ENCODE data around the gene INTS7.

The INTS7 gene

DNA sequence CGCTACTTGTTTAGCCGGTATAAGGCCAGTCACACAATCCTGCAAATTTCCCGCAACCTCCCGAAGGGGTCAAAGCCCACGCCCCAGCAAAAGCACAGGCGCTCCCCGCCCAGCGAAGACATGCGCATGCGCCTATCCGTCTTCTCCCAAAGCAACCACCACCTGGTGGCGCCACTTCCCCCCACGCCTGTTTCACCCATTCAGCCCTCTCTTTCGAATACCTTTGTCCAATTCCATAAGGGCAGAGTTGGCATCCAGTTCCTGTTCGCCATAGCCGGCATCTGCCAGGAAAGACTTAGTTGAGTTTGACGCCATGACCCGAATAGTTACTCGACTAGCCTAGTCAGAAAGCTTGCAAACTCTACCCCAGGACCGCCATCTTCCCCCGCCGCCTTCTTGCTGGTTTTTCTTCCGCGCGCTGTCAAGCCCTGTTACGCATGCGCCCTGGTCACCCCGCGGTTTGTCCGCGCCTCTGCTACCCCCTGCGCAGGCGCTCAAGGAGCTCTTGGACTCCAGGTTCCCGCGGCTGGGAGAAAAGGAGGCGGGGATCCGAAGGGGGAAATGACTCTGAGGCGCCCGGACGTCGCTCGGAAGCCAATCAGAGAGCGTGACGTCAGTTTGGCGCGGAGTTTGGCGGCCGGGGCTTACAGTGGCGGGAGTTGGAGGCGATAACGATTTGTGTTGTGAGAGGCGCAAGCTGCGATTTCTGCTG is at the start of gene INTS7, which contains the start of gene DTL:
Gene INTS7, minus strand, starts transcription at position 435 of the 712 bp plus-strand sequence. Its CDS starts 120 bp downstream, at position 315.
Gene DTL, plus strand, starts transcription at position 626 of the 712 bp plus-strand sequence. CDS start 143 bp downstream, outside the sequence.
- DNase-seq (ENCODE audit: low spot score), result peak; percentile 99

GRCh38 chr1:212082765-212083406 is 47.5 kb upstream of the INTS7 start:
- no peak for DNase-seq (ENCODE audit: low spot score)

GRCh38 chr1:212078826-212079225 is 43.5 kb upstream of the INTS7 start:
- DNase-seq (ENCODE audit: low spot score), result no peak

DNA sequence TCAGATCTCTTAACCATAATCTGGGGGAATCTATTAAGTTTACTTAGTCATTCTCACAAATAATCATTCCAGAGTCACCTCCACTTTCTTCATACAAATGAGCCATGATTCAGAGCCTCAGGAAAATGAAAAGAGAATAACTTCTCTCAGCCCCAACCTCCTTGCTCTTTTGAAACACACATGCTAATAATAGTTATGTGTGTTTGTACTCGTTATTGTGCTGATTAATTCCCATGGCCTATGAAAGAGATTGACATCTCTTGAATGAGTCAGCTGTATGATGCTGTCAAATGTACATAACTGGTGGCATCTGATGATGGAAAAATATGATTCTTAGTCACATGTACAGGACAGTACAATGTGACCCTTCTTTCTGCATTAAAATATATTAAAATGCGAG is 41.7 kb upstream of the INTS7 start:
- no peak for DNase-seq (ENCODE audit: low spot score)

GRCh38 chr1:212074856-212075255 is 39.5 kb upstream of the INTS7 start:
- no peak for DNase-seq (ENCODE audit: low spot score)

GRCh38 chr1:212074313-212074712 is 39.0 kb upstream of the INTS7 start:
- no peak for DNase-seq (ENCODE audit: low spot score)

GRCh38 chr1:212073490-212073889 is 38.1 kb upstream of the INTS7 start:
- no peak for DNase-seq (ENCODE audit: low spot score)

DNA sequence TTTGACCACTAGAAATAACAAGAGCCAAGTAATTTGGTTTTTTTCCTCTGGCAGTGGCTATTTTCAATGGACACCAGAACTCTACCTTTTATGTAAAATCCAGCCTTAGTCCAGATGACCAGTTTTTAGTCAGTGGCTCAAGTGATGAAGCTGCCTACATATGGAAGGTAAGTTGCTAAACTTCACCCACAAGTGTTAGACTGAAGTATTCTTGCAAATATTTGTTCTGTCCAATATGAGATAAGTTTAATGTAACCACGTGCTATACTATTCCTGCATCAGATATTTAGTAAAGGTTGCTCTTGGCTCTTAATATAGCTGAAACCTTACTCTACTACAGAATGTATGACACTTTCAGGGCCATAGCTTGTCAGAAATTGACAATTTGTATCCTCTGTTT is 36.7 kb upstream of the INTS7 start:
- no peak for DNase-seq (ENCODE audit: low spot score)

GRCh38 chr1:212070720-212071302 is 35.5 kb upstream of the INTS7 start:
- DNase-seq (ENCODE audit: low spot score), result peak; percentile 57

- no peak for DNase-seq (ENCODE audit: low spot score)
Measured at GRCh38 chr1:212067787-212068186, 32.4 kb upstream of the INTS7 start.

DNA sequence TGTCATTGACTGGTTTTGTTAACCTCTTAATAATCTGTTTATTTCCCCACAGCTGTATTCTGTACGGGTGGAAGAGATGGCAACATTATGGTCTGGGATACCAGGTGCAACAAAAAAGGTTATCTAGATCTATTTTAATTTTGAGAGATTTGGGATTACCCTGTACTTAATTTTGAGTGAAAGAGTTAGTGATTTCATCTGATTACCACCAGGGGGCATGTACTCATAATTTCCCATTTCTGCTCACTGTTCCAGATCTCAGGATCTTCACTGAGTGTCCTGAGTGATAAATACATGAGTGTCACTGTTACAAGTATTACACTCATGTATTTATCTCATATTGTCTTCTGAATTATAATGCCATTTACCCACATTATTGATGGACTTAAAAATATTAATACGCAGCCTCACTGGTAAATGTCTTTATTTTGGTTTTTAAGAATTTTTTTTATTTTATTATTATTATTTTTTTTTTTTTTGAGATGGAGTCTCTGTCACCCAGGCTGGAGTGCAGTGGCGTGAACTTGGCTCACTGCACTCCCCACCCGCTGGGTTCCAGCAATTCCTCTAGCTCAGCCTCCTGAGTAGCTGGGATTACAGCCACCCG is 27.6 kb upstream of the INTS7 start:
- DNase-seq (ENCODE audit: low spot score), result peak; percentile 37

DNA sequence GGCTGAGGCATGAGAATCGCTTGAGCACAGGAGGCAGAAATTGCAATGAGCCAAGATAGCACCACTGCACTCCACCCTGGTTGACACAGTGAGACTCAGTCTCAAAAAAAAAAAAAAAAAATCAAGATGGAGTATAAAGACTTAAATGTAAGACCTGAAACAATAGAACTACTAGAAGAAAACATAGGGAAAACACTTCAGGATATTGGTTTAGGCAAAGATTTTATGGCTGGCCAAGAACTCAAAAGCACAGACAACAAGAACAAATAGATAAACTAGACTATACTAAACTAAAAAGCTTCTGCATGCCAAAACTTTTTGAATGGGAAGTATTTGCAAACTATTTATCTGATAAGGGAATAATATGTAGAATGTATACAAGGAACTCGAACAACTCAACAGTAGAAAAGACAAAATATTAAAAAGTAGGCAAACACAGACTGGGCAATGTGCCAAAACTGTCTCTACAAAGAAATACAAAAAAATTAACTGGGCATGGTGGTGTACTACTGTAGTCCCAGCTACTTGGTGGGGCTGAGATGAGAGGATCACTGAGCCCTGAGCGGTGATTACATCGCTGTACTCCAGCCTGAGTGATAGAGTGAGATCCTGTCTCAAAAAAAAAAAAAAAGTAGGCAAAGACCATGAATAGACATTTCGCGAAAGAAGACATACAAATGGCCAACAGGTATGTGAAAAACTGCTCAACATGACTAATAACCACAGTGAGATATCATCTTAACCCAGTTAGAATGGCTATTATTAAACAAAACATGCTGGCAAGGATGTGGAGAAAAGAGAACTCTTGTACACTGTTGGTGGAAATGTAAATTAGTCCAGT is 25.5 kb upstream of the INTS7 start:
- DNase-seq (ENCODE audit: low spot score), result no peak

GRCh38 chr1:212055333-212055732 is 20.0 kb upstream of the INTS7 start:
- no peak for DNase-seq (ENCODE audit: low spot score)

- DNase-seq (ENCODE audit: low spot score), result no peak
Measured at GRCh38 chr1:212053993-212054392, 18.6 kb upstream of the INTS7 start.

- DNase-seq (ENCODE audit: low spot score), result no peak
Measured at GRCh38 chr1:212045981-212046380, 10.6 kb upstream of the INTS7 start.

DNA sequence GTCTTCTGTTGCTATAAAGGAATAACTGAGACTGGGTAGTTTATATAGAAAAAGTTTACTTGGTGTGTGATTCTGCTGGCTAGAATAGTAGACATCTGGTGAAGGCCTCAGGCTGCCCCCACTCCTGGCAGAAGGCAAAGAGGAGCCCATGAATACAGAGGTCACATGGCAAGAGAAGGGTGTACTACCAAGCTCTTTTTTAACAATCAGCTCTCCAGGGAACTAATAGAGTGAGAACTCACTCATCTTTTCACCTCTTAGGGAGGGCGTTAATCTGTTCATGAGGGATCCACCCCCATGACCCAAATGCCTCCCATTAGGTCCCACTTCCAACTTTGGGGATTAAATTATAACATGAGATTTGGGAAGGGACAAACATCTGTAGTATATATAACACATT is 9.5 kb upstream of the INTS7 start:
- DNase-seq (ENCODE audit: low spot score), result no peak

DNA sequence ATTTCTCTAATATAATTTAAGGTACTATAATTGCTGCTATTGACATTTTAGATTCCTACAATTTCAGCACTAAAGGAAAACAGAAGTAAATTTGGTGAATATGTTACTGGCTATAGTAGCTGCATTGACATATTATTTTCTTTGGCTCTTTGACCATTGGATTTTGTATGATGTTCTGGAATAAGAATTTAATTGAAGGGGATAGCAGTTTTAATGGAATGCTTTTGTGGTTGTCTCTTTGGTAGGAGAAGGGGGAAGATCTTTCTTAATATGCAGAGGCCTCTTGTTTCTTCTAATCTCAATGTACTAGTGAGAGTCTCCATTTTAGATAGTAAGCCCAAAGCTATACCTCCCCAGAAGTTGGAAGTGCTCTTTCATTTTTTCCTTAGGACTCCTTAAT is 7.1 kb upstream of the INTS7 start:
- DNase-seq (ENCODE audit: low spot score), result no peak

DNA sequence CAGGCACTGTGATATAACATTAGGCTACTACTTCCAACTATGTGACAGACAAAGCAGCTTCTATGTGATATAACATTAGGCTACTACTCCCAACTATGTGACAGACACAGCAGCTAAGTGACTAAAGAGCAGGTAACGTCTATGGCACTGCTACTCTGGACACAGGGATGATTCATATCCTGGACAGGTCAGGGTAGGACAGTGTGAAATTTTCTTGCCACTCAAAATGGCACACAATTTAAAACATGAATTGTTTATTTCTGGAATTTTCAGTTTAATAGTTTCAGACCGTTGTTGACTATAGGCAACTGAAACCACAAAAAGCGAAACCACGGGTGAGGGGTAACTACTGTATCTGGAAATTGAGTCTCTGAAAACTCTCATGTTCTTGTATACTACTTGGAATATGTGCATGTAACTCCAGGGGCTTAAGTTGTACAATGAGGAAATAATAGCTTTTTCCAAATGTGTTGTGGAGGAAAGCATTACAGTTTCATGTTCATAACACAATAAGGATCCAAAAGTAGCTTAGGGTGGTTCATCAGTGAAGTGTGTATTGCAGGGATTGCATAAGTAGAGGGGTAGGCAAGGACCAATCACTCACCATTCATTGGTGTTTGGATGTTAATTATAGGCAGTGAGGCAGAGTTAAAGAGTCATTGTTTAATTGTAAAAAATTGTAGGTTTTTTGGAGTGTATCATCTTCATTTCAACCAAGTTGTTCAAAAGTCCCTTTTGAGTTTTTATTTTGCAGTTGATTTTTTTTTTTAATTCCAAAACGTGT is 5.5 kb upstream of the INTS7 start:
- DNase-seq (ENCODE audit: low spot score), result no peak

GRCh38 chr1:212039622-212040021 is 4.3 kb upstream of the INTS7 start:
- no peak for DNase-seq (ENCODE audit: low spot score)

DNA sequence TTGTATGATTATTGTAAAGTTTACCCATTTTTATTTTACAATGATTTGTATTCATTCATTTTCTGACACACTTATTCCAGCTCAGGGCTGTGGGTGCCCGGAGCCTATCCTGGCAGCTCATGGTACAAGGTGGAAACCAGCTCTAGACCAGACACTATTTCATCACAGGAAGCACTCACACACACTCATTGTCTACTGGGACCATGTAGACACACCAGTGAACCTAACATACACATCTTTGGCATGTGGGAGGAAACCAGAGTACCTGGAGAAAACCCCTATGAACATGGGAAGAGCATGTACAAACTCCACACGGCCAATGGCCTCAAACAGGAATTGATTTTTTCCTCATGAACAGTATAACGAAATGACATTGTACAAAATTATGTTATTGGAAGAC is 2.5 kb upstream of the INTS7 start:
- no peak for DNase-seq (ENCODE audit: low spot score)

Data from globus pallidus (tissue), 1 donor.